ENCODE data around the gene WSB1. TPM values are rescaled to one million over a fixed set of nuclear protein-coding genes. Genes with fewer than 3 reads are reported as not detected.

The WSB1 gene
- total and polyA plus RNA-seq, 9 of the 15 experiments (the other 6 are each of a cell fraction or from before 2014, with no cell fraction given): 22.8 to 229 (median 81.1) TPM

- Histone ChIP-seq H3K27ac (ENCODE audit: extremely low read depth, low read depth, low read length) (peak overlapping the region; percentile 83), H2AFZ (ENCODE audit: low read depth, low read length) (peak overlapping the region; percentile 33; the same call in 1 of the 2 replicates), H3K4me3 (no peak overlapping the region), H3K9ac (ENCODE audit: insufficient read depth in 1 of 2, low read depth in 2 of 2, low read length in 2 of 2) (peak overlapping the region; percentile 27 to 37; a peak in 3 of 4 replicates), H3K9me1 (ENCODE audit: control insufficient read depth, insufficient read depth, low read length) (no peaks in the 10 kb centered on the region), H3K4me1 (replicated peaks in 1 of 2; ENCODE audit: control insufficient read depth in 2 of 2, insufficient read depth in 2 of 2, low read length in 2 of 2) (peaks cover 36 to 68% of the 10 kb centered on the region in 2 experiments), H3K79me2 (ENCODE audit: control insufficient read depth, insufficient read depth, low read length) (peaks cover 5% of the 10 kb centered on the region; the same call in 1 of the 3 replicates), H3K4me2 (ENCODE audit: insufficient read depth, low read length) (peak overlapping the region; percentile 54), H3K36me3 (ENCODE audit: control insufficient read depth, insufficient read depth, low read length) (no peaks in the 10 kb centered on the region; the same call in 2 of the 3 replicates), H3K27me3 (ENCODE audit: control insufficient read depth in 2 of 2, insufficient read depth in 2 of 2, low read length in 2 of 2) (no peaks in the 10 kb centered on the region), H3K9me3 (replicated peaks; ENCODE audit: control insufficient read depth, insufficient read depth, low read depth, low read length) (no peaks in the 10 kb centered on the region), H4K20me1 (replicated peaks; ENCODE audit: control insufficient read depth, insufficient read depth, low read length) (no peaks in the 10 kb centered on the region)
- 5% methylated on average over 2 of the region's 2 CpGs for WGBS (ENCODE audit: insufficient coverage, low coverage, missing lambda C conversion rate)
- intact Hi-C loops (cut with micrococcal nuclease): no loop called here
- ChIA-PET CTCF (ENCODE audit: low intra/inter-chr PET ratio) (no interaction called here), POLR2A (interaction anchor here (0.6 to 2.3 kb wide), 13 partner anchors 13 to 261 kb away, joined by 3 to 13 read pairs (median 4); partner anchors contain the start of gene WSB1)
- FAIRE-seq (peak; percentile 98), ATAC-seq (peak; percentile 92), DNase-seq (ENCODE audit: extremely low read depth in 1 of 4, low spot score in 3 of 4) (peak; percentile 87 to 95 (median 90))
- in situ Hi-C loops (cut with MboI): no loop called here
- BruUV-seq (replicated peaks): no TSS peak
- TF ChIP-seq ERF (CRISPR knock-in tag; IDR thresholded peaks at IDR 0.05) (0 out of 2 replicates have a peak, but pooled peaks have one; percentile 28), E2F6 (IDR thresholded peaks at IDR 0.05; ENCODE audit: borderline replicate concordance in 1 of 2, extremely low read depth in 1 of 2, insufficient read depth in 1 of 2, insufficient read length in 1 of 2, low read depth in 1 of 2, low read length in 1 of 2, poor library complexity in 1 of 2, severe bottlenecking in 1 of 2) (no peak), HLTF (IDR thresholded peaks at IDR 0.05) (peak; percentile 92; the same call in 1 of the 2 replicates), ARID1B (IDR thresholded peaks at IDR 0.05) (peak; percentile 78; the same call in 1 of the 2 replicates), TOE1 (IDR thresholded peaks at IDR 0.05; ENCODE audit: borderline replicate concordance) (peak; percentile 52), TOE1 (CRISPR knock-in tag; IDR thresholded peaks at IDR 0.05; ENCODE audit: borderline replicate concordance, low read depth) (no peak), CBX5 (IDR thresholded peaks at IDR 0.05; ENCODE audit: borderline replicate concordance, low read depth) (peak; percentile 82; the same call in 1 of the 2 replicates), MEF2D (tag; conservative IDR thresholded peaks at IDR 0.05; ENCODE audit: low read depth) (peak; percentile 52; the same call in 1 of the 2 replicates), ADNP (tag; IDR thresholded peaks at IDR 0.05) (no peak), EWSR1 (IDR thresholded peaks at IDR 0.05; ENCODE audit: borderline replicate concordance, low read depth, partially characterized antibody) (no peak), SMC3 (conservative IDR thresholded peaks at IDR 0.05; ENCODE audit: insufficient read depth, low read depth, low read length) (no peak), ETS2 (tag; IDR thresholded peaks at IDR 0.05; ENCODE audit: borderline replicate concordance, poor library complexity, severe bottlenecking) (no peak), PKNOX1 (IDR thresholded peaks at IDR 0.05) (peak; percentile 76), FOS (IDR thresholded peaks at IDR 0.05; ENCODE audit: extremely low read depth, insufficient read length) (peak; percentile 31), HINFP (tag; conservative IDR thresholded peaks at IDR 0.05; ENCODE audit: low read depth) (0 out of 2 replicates have a peak, but pooled peaks have one; percentile 59), TAF9B (IDR thresholded peaks at IDR 0.05; ENCODE audit: partially characterized antibody) (peak; percentile 44), SMARCE1 (IDR thresholded peaks at IDR 0.05) (peak; percentile 77), MTA2 (IDR thresholded peaks at IDR 0.05; ENCODE audit: low read depth) (0 out of 2 replicates have a peak, but pooled peaks have one; percentile 3)
Measured at GRCh38 chr17:27339836-27340550, 46.1 kb downstream of the WSB1 start.
